AG08395 (cell line): Measurements from ENCODE around the gene TAF1B.

Experiments used
- DNase-seq: peaks from one replicate; pipeline ENCODE4 v3.0.0; 2012; ENCODE audit warnings: mixed read lengths, low spot score

Gene TAF1B

DNA sequence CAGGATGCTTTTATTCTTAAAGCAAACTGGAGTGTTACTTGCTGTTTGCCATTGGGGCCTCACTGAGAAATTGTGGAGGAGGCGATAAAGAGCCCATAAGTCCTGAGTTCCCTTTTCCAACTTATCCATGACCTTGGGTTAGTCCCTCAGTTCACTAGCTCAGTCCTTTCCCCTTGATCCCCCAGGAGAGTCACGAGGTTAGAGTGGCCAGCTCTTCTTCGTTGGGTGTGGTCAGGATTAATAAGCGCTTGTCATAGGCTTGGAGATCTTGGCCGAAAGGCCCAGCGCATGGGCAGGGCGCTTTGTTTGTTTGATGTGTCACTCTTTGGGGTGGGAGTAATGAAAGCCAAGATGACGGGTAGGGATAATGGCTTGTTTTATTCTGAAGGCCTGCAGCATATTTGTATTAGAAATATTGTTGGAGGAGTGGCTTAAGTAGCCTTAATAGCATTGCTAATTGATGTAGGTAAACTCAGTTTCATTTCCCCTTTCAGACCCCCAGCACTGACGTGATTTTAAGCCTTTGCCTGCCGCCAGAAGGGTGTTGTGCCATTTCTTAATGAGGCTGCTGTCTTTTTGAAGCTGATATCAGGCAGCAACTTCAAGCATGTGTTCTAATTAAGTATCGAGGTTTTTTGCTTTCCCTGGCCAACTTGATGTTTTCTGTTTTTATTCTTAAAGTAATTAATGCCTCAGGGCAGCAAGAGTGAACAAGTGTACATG is 123.9 kb downstream of the TAF1B start:
- no peak for DNase-seq

GRCh38 chr2:9968553-9969497 is 125.6 kb downstream of the TAF1B start:
- DNase-seq, result no peak

DNA sequence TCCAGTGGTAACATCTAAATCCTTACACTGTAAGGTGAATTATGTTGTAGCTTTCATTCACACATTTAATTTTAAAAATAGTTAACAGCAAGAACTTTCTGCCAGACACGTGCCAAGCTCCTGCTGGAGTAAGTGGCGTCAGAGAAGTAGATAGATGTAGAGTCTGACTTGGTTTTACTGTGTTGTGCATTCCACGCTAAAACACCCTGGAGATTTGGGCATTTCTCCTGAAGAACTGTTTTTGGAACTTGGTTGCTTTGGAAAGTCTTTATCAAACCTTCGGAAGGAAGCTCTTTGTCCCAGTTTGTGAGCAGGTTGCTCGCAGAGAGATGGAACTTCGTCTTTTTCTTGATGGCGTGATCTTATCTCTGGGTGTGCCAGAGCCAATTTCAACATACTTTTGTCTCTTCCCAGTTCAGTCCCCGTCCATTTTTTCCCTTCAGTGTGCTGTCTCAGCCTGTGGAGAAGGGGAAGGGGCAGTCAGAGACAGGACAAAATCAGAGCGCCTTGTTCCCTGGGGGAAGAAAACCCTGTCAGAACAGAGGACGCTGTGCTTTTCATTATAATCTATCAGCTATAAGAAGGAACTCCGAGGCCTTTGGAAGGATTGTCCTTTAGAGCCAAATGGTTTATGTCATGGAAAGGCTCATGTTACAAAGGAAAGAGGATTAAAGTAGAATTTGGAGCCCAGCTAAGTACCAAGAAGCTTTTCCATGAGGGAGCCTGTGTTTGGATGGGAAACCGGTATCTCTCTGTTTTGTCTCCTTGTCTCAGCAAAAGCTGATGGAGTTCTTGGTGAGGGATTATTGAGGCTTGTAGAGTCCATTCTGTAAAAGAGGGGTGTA is 127.1 kb downstream of the TAF1B start:
- no peak for DNase-seq

DNA sequence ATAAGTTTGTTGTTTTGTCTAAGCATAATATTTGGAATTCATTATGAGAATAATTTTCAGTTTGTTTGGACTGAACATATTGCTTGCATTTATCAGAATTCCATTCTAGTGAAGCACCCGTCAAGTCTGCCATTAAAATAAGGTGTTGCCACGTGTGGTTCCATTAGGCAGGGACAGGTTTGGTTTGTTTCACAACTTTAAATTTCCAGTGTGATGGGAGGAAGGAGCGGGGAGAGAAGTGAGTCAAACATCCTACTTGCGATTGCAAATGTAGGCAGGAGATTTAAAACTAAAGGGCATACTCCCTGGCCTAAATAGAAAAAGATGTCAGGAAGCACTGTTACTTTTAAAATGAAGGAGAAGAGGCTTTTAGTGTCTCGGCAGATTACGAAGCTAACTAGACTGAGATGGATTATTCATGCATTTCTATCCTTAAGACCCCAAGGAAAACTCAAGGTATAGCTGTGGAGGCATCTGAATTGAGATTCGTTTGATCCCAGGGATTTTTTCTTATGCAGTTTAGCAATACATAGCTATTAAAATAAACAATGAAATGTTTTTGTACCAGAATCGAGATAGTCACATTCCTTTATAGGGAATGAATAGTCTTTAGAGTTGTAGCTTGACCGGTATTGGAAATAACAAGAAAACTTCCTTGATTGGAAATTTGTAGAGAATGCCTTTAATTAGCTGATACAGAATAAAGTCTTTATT is 128.0 kb downstream of the TAF1B start:
- peak; percentile 44 for DNase-seq

DNA sequence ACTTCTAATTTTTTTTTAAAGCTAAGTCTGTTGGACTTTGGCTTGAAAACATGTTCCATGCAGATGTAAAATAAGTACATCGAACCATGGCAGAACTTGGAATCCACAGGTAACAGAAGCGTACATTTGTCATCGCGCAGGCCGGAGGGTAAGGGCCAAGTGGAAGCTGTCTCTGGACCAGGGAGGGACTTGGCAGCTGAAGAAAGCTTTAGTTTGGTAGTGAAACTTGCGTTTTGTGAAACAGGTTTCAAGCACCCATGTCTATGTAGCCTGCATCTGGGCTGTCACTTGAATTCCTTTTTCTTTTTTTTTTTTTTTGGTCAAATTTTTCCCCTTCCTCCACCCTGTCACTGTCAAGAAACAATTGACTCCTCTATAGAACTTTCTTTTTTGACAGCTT is 128.6 kb downstream of the TAF1B start:
- no peak for DNase-seq

DNA sequence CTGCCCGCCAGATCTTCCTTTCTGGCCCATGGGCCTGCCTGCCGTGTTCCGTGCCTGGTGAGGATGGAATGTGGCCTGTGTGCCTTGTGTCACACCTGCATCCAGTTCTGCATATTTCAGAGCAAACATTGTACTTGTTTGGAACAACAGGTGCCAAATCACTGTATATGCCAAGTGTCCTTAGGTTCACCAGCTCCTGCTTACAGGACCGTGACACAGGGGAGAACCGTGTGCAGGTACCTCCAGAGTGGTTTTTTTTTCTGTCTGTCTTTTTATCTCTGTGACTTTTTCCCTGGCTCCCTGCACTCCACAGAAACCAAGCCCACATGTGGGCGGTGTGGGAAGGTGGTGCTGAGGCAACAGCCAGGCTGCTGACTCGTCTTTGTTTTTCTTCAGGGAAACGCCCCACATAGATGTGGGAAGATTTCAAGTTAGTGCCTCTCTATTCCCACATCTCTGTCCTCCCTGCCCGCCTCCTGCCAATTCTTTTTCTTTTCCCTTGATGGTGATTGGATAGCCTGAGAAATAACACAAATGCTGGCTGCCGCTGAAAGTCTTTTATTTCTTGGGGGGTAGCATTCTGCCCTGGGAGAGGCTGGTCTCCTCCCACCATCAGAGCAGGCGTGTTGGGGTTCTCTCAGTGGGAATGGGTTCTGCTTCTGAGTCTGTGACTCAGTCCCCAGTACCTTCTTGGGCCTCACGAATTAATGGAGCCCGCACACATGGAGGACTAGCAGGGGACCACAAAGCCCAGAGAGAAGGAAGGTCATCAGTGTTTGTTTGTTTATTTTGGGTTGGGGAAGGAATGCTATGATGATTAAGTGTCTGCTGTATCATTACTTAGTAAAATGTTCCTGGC is 129.6 kb downstream of the TAF1B start:
- DNase-seq, result peak; percentile 64

DNA sequence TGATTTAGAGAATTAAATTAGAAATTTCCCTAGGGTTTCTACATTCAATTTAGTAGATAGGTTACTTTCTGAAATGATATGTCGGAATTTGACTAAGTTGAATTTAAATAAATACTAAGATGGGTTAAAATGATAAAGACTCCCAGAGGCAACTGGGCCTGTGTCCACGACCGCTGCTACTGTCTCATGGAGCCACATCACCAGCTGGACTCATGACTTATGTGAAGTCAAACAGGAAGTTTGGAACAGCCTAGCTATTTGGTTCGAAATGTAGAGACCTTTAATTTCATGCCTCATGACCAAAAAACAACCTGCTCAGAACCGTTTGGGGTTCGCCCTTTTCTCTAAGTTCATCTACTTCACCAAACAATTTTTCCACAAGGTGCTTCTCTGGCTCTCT is 130.4 kb downstream of the TAF1B start:
- no peak for DNase-seq

- no peak for DNase-seq
Observed at GRCh38 chr2:9974343-9974742, 131.1 kb downstream of the TAF1B start.

DNA sequence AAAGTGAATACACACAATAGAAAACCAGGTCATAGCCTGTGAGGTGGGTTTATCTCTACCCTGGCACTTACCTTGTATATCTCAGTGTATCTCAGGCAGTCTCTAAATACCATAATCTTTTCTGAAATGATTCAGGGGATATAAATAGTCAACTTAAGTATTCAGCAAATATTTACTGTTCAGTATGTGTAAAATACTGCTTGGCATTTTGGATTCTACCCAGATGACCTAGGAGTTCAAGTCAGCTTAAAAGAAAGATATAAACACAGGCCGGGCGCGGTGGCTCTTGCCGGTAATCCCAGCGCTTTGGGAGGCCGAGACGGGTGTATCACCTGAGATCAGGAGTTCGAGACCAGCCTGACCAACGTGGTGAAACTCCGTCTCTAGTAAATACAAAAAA is 132.1 kb downstream of the TAF1B start:
- DNase-seq, result no peak

- peak; percentile 94 for DNase-seq
Observed at GRCh38 chr2:9975805-9976447, 132.7 kb downstream of the TAF1B start.

GRCh38 chr2:9979977-9980376 is 136.7 kb downstream of the TAF1B start:
- no peak for DNase-seq

- no peak for DNase-seq
Observed at GRCh38 chr2:9980520-9980919, 137.2 kb downstream of the TAF1B start.

GRCh38 chr2:9981655-9982054 is 138.4 kb downstream of the TAF1B start:
- no peak for DNase-seq

GRCh38 chr2:9982248-9982647 is 139.0 kb downstream of the TAF1B start:
- DNase-seq, result peak; percentile 88

- DNase-seq, result no peak
Observed at GRCh38 chr2:9982891-9983290, 139.6 kb downstream of the TAF1B start.

DNA sequence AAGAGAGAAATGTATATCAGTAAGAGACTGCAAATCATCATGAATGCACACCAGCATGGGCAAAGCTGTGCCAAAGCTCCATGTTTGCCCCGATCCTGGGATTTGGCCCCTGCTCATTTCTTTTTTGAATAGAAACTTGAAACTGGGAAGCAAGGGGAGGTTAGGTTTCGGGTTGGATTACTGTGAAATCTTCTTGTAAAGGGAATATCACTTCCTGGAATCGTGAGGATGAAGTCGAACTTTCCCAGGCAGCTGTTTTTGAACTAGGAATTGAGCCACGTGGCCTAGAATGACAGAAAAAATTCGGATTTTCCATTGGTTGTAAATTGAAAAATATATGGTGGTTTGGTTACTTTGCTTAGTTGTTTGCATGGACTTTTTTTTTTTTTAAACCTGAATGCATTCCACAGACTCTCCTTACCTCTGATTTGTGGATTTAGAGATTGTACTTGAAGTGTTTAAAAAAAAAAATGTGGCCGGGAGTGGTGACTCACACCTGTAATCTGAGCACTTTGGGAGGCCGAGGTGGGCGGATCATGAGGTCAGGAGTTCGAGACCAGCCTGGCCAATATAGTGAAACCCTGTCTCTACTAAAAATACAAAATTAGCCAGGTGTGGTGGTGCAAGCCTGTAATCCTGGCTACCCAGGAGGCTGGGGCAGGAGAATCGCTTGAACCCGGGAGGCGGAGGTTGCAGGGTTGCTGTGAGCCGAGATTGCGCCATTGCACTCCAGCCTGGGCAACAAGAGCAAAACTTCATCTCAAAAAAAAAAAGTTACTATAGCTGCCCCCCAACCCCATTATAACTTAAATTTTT is 140.3 kb downstream of the TAF1B start:
- no peak for DNase-seq
